B cell (primary cell): ENCODE results near the gene GLRA3. TPM values are rescaled to one million over a fixed set of nuclear protein-coding genes. Genes with fewer than 3 reads are reported as not detected.
A peak's percentile ranks its signal among the peaks of the same experiment; 100 is the strongest.

Source experiments
- ATAC-seq: fragments of 200-7000 bp; cut with Tn5 transposase; one replicate; pipeline ENCODE4 v1.10.0; 2021; ENCODE audit warnings: low read depth, mild to moderate bottlenecking, moderate number of reproducible peaks, moderate library complexity
- CTCF ChIA-PET: fragments of 350-600 bp; sonication (Branson Sonifier 250); formaldehyde crosslinking; loops from one replicate; lab custom pipeline; 2021; ENCODE audit warnings: antibody characterized with exemption, inconsistent platforms; lab: Charles Lee
- POLR2A ChIA-PET: fragments of 350-600 bp; sonication (Branson Sonifier 250); formaldehyde crosslinking; loops from one replicate; lab custom pipeline; 2021; ENCODE audit warnings: antibody characterized with exemption; lab: Charles Lee
- DNase-seq: peaks from one replicate; pipeline ENCODE4 v3.0.0; 2013
- H2AFZ ChIP-seq: 2 replicates; pipeline ENCODE4 v1.6.1; 2012; ENCODE audit warnings: mild to moderate bottlenecking, low read depth, low read length; ENCODE audit not compliant: insufficient read depth, poor library complexity, severe bottlenecking
- H3K27ac ChIP-seq, 2 donors: 1 replicate in 1 of 2; 2 replicates in 1 of 2; pipeline ENCODE4 v1.5.1; 2012 to 2013; ENCODE audit warnings: low read length in 2 of 2, mild to moderate bottlenecking in 2 of 2, moderate library complexity in 1 of 2
- H3K27me3 ChIP-seq, 4 experiments: fragments of 200-600 bp in 1 of 4; sonication (generic) in 1 of 4; replicated peaks in 1 of 4; 1 replicate in 2 of 4; 2 replicates in 2 of 4; pipeline versions ENCODE4 v1.6.1 to v1.7.0; 2013 to 2016; ENCODE audit warnings: low read length in 3 of 4, mild to moderate bottlenecking in 2 of 4, mixed read lengths in 1 of 4, moderate library complexity in 1 of 4; ENCODE audit not compliant: insufficient read depth in 4 of 4, control insufficient read depth in 3 of 4; ENCODE audit errors: control extremely low read depth in 1 of 4
- H3K36me3 ChIP-seq, 2 experiments: replicated peaks in 1 of 2; 1 replicate in 1 of 2; 2 replicates in 1 of 2; pipeline versions ENCODE4 v1.6.1 to v1.7.1; 2013; ENCODE audit warnings: low read length in 1 of 2; ENCODE audit not compliant: insufficient read depth in 2 of 2, control insufficient read depth in 1 of 2; ENCODE audit errors: control extremely low read depth in 1 of 2, extremely low read depth in 1 of 2
- H3K4me1 ChIP-seq, 2 donors: fragments of 200-600 bp in 1 of 2; sonication (generic) in 1 of 2; 1 replicate in 1 of 2; 2 replicates in 1 of 2; pipeline versions ENCODE4 v1.5.1 to v1.6.1; 2013 to 2017; ENCODE audit warnings: low read length in 2 of 2; ENCODE audit not compliant: control insufficient read depth in 2 of 2, insufficient read depth in 2 of 2
- H3K4me2 ChIP-seq: replicated peaks from 2 replicates; pipeline ENCODE3; 2012; ENCODE audit warnings: mild to moderate bottlenecking, low read depth, low read length; ENCODE audit not compliant: poor library complexity, severe bottlenecking
- H3K4me3 ChIP-seq, 5 experiments: fragments of 200-600 bp in 1 of 5; sonication (generic) in 1 of 5; 1 replicate in 3 of 5; 2 replicates in 2 of 5; pipeline versions ENCODE4 v1.5.1 to v1.7.0; 2011 to 2016; ENCODE audit warnings: low read length in 4 of 5, mild to moderate bottlenecking in 4 of 5, low read depth in 2 of 5, control low read depth in 1 of 5, moderate library complexity in 1 of 5; ENCODE audit not compliant: insufficient read depth in 1 of 5; ENCODE audit errors: control extremely low read depth in 1 of 5, extremely low read depth in 1 of 5
- H3K79me2 ChIP-seq: fragments of 200-600 bp; sonication (generic); one replicate; pipeline ENCODE4 v1.6.0; 2016; ENCODE audit warnings: low read length; ENCODE audit not compliant: control insufficient read depth, insufficient read depth
- H3K9ac ChIP-seq: fragments of 200-600 bp; sonication (generic); 2 replicates; pipeline ENCODE4 v1.6.1; 2017; ENCODE audit warnings: mild to moderate bottlenecking, low read length, moderate library complexity
- H3K9me3 ChIP-seq, 3 donors: one replicate each; pipeline versions ENCODE4 v1.6.1 to v1.7.1; 2013; ENCODE audit warnings: low read length in 2 of 3; ENCODE audit not compliant: control insufficient read depth in 2 of 3, insufficient read depth in 1 of 3; ENCODE audit errors: control extremely low read depth in 1 of 3
- H4K20me1 ChIP-seq: 2 replicates; pipeline ENCODE4 v1.6.0; 2012; ENCODE audit warnings: mild to moderate bottlenecking, low read length; ENCODE audit not compliant: insufficient read depth, control insufficient read depth, poor library complexity, severe bottlenecking
- H3K27ac Mint-ChIP-seq: one replicate; pipeline ENCODE4 v1.8.0; 2021; ENCODE audit warnings: mixed read lengths
- H3K27me3 Mint-ChIP-seq: one replicate; pipeline ENCODE4 v1.8.0; 2021; ENCODE audit warnings: mixed read lengths
- H3K4me1 Mint-ChIP-seq: one replicate; pipeline ENCODE4 v1.8.0; 2021; ENCODE audit warnings: mixed read lengths
- H3K4me3 Mint-ChIP-seq: one replicate; pipeline ENCODE4 v1.8.0; 2021; ENCODE audit warnings: mixed read lengths
- H3K9me3 Mint-ChIP-seq: one replicate; pipeline ENCODE4 v1.8.0; 2022; ENCODE audit warnings: mixed read lengths; ENCODE audit not compliant: insufficient read depth
- EZH2 ChIP-seq: IDR thresholded peaks from 2 replicates; pipeline ENCODE4 v1.6.1; 2012; ENCODE audit warnings: borderline replicate concordance, low read depth, mild to moderate bottlenecking, moderate library complexity, low read length; ENCODE audit not compliant: insufficient read depth, poor library complexity, severe bottlenecking
- WGBS: methylation state at CpG from one replicate; pipeline ENCODE4 v1.1.5; 2013; ENCODE audit warnings: missing lambda C conversion rate; ENCODE audit not compliant: insufficient coverage; 5-methylcytosine and 5-hydroxymethylcytosine counted together
- intact Hi-C: fragments of 100-400 bp; cut with micrococcal nuclease; formaldehyde crosslinking; loops from one replicate; pipeline ENCODE4 v1.10.0; 2022
- polyA plus RNA-seq: library from polyadenylated mRNA; depleted of rRNA; stranded (reverse); fragments of >200 nt; gene quantifications from 2 replicates; pipeline ENCODE4 v1.2.3, GENCODE V29; 2012
- total RNA-seq, 2 donors: library from RNA; stranded (reverse); fragments of 120-200 nt in 1 of 2; gene quantifications; 1 replicate in 1 of 2; 2 replicates in 1 of 2; pipeline versions ENCODE4 v1.2.3 to v1.2.4, GENCODE V29; 2013 to 2022
- TF ChIP-seq, protein P1 (sequence below): fragments of 200-600 bp; IDR thresholded peaks from one replicate; pipeline ENCODE4 v1.8.0; 2022; ENCODE audit warnings: antibody characterized with exemption, mild to moderate bottlenecking

Gene GLRA3
- total and polyA plus RNA-seq, 2 donors (not counting 1 experiment from before 2014, with no cell fraction given), result 0.12 to 0.30 TPM

DNA sequence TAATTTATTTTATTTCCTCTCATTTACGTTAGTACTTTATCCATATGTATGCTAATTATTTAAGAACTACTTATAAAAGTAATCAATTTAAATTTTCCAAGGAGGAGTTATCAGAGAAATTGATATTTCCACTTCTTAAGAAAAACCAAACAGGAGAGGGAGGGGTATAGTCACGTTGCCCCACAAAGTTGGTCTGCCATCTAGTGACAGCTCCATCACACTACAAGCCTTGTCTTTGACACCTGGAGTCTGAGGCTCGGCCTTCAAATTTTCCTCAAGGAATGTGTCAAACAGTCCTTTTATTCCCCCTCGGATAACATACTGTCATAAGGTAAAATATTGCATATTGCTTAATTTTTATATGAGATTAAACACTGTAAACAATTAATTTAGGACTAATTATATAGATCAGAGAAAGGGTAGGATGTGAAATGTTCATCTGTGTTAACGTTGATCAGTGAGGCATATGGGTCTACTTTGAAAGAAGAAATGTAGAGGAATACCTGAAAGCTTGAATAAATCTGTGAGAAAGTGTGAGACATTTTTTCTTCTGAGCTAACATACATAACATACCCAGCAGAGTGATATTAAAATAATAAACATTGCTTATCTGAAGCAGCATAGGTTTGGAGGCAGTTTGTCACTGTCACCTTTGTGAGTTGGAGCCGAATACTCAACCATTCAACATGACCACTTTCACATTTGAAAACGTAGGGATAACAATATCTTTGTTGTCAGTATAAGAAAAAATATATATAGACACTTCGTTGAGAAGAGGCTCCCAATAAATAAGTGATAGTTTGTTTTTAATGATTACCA, 114.4 kb downstream of the GLRA3 start:
- H3K36me3 ChIP-seq, result no peaks in the 10 kb centered on the region
- Mint-ChIP-seq H3K4me1 (no peaks in the 10 kb centered on the region), H3K4me3 (no peak overlapping the region), H3K27me3 (no peaks in the 10 kb centered on the region), H3K9me3 (no peaks in the 10 kb centered on the region), H3K27ac (no peak overlapping the region)
- H3K27me3 ChIP-seq, result no peaks in the 10 kb centered on the region
- no peak overlapping the region for H2AFZ ChIP-seq
- H3K4me3 ChIP-seq, result no peak overlapping the region
- H4K20me1 ChIP-seq, result no peaks in the 10 kb centered on the region
- no peaks in the 10 kb centered on the region for H3K4me1 ChIP-seq
- no peak overlapping the region for H3K9ac ChIP-seq
- no peaks in the 10 kb centered on the region for H3K79me2 ChIP-seq
- H3K4me2 ChIP-seq, result no peak overlapping the region
- DNase-seq (peak; percentile 5), ATAC-seq (no peak)
- ChIA-PET CTCF (no interaction called here), POLR2A (no interaction called here)
- no peak for TF ChIP-seq EZH2
- TF ChIP-seq, protein P1, sequence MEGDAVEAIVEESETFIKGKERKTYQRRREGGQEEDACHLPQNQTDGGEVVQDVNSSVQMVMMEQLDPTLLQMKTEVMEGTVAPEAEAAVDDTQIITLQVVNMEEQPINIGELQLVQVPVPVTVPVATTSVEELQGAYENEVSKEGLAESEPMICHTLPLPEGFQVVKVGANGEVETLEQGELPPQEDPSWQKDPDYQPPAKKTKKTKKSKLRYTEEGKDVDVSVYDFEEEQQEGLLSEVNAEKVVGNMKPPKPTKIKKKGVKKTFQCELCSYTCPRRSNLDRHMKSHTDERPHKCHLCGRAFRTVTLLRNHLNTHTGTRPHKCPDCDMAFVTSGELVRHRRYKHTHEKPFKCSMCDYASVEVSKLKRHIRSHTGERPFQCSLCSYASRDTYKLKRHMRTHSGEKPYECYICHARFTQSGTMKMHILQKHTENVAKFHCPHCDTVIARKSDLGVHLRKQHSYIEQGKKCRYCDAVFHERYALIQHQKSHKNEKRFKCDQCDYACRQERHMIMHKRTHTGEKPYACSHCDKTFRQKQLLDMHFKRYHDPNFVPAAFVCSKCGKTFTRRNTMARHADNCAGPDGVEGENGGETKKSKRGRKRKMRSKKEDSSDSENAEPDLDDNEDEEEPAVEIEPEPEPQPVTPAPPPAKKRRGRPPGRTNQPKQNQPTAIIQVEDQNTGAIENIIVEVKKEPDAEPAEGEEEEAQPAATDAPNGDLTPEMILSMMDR, result peak; percentile 71
- H3K27ac ChIP-seq, result no peak overlapping the region
- no peaks in the 10 kb centered on the region for H3K9me3 ChIP-seq
- intact Hi-C loops, result loop anchor here (5.0 kb wide), 1 partner anchor 347 kb away; no protein-coding TSS in a partner anchor
- WGBS, result no CpG with 5 or more reads among the region's 8 CpGs

DNA sequence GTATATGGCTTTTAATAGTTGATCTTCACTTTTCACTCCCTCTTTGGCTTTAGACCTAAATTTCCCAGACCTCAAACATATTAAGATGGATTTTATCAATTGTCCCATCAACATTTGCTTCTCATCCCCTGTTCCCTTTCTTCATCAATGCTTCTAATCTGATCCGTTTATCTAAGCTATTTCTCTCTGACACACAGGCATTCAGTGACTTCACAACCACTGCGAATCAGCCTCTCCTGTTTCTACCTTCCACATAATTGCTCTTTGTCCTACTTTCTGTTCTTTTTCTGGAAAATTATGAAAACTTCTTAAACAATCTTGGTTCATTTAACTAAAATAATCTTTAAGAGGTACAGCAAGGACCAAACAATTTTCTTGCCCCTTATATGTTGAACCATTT, 115.2 kb downstream of the GLRA3 start:
- Histone ChIP-seq H3K79me2 (no peaks in the 10 kb centered on the region), H3K36me3 (no peaks in the 10 kb centered on the region), H3K4me1 (no peaks in the 10 kb centered on the region), H3K9me3 (no peaks in the 10 kb centered on the region), H3K4me2 (no peak overlapping the region), H3K27ac (no peak overlapping the region), H4K20me1 (no peaks in the 10 kb centered on the region), H3K9ac (no peak overlapping the region), H3K4me3 (no peak overlapping the region), H2AFZ (no peak overlapping the region), H3K27me3 (no peaks in the 10 kb centered on the region)
- 100% methylated on average over 1 of the region's 2 CpGs for WGBS
- intact Hi-C loops, result loop anchor here (5.0 kb wide), 1 partner anchor 347 kb away; no protein-coding TSS in a partner anchor
- no peak overlapping the region for H3K27ac Mint-ChIP-seq
- ATAC-seq (no peak), DNase-seq (no peak)
- H3K9me3 Mint-ChIP-seq, result no peaks in the 10 kb centered on the region
- no peak overlapping the region for H3K4me3 Mint-ChIP-seq
- no peaks in the 10 kb centered on the region for H3K4me1 Mint-ChIP-seq
- no peaks in the 10 kb centered on the region for H3K27me3 Mint-ChIP-seq
- TF ChIP-seq, protein P1, result no peak
- TF ChIP-seq EZH2, result no peak
- CTCF ChIA-PET, result no interaction called here
- POLR2A ChIA-PET, result no interaction called here
